ENCODE results near the gene BABAM2.

DNA sequence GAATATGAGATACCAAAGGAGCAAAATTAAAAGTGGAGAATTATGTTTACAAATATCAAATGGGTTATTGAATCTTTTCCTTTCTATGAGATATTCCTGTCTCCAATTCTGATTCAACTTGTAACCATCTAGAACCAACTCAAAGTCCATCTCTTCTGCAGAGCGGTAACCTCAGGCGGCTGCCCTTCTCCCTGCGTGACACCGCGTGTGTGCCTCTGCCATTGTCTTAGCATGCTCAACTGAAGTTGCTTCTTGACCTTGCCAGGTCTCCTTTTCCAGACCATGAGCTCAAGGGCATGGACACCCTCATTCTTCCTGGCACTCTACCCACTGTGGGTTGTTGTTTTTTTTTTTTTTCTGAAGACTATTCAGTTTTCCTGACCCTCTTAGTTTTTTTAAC, 398.1 kb downstream of the BABAM2 start:
- TF ChIP-seq ZNF121 (CRISPR knock-in tag; conservative IDR thresholded peaks at IDR 0.05): no peak
- TF ChIP-seq CTCF (IDR thresholded peaks at IDR 0.05 in 2 of 3, conservative IDR thresholded peaks at IDR 0.05 in 1 of 3; ENCODE audit: insufficient read depth in 2 of 3, low read depth in 1 of 3, low read length in 3 of 3): no peak
- no peak for TF ChIP-seq PCBP1 (IDR thresholded peaks at IDR 0.05; ENCODE audit: low read depth, low read length, poor library complexity, severe bottlenecking)
- TF ChIP-seq, protein P1, sequence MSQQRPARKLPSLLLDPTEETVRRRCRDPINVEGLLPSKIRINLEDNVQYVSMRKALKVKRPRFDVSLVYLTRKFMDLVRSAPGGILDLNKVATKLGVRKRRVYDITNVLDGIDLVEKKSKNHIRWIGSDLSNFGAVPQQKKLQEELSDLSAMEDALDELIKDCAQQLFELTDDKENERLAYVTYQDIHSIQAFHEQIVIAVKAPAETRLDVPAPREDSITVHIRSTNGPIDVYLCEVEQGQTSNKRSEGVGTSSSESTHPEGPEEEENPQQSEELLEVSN (IDR thresholded peaks at IDR 0.05; ENCODE audit: borderline replicate concordance in 1 of 2, extremely low read depth in 1 of 2, insufficient read depth in 1 of 2, insufficient read length in 1 of 2, low read depth in 1 of 2, low read length in 1 of 2, poor library complexity in 1 of 2, severe bottlenecking in 1 of 2): no peak
- TF ChIP-seq LARP7 (IDR thresholded peaks at IDR 0.05): no peak
- no peak for TF ChIP-seq YY1 (IDR thresholded peaks at IDR 0.05; ENCODE audit: borderline replicate concordance in 1 of 3, control insufficient read depth in 1 of 3, extremely low read depth in 1 of 3, insufficient read depth in 3 of 3, insufficient read length in 1 of 3, insufficient replicate concordance in 2 of 3, low read depth in 1 of 3, low read length in 2 of 3)
- TF ChIP-seq BHLHE40 (IDR thresholded peaks at IDR 0.05; ENCODE audit: low read length): no peak
- TF ChIP-seq KLF13 (tag; IDR thresholded peaks at IDR 0.05; ENCODE audit: borderline replicate concordance, low read depth): no peak
- no peak for TF ChIP-seq SMC3 (conservative IDR thresholded peaks at IDR 0.05; ENCODE audit: insufficient read depth, low read depth, low read length)
